Skeletal muscle tissue (tissue), 4 donors: ENCODE results near the gene HSPA5. TPM values are rescaled to one million over a fixed set of nuclear protein-coding genes. Genes with fewer than 3 reads are reported as not detected.
"Not testable (repeated sequence)": the region's sequence is repeated elsewhere in the genome, so short reads cannot be mapped to it uniquely, and the experiment has no call there.

Experiments used
- H3K27ac ChIP-seq: one replicate; pipeline ENCODE4 v1.7.0; 2013; ENCODE audit warnings: mild to moderate bottlenecking, low read depth, low read length, inconsistent platforms
- H3K27me3 ChIP-seq, 3 donors: one replicate each; pipeline ENCODE4 v1.7.0; 2013; ENCODE audit warnings: low read length in 3 of 3; ENCODE audit not compliant: control insufficient read depth in 3 of 3, insufficient read depth in 3 of 3
- H3K36me3 ChIP-seq, 3 donors: one replicate each; pipeline ENCODE4 v1.7.0; 2013; ENCODE audit warnings: low read length in 3 of 3; ENCODE audit not compliant: control insufficient read depth in 3 of 3, insufficient read depth in 3 of 3
- H3K4me1 ChIP-seq, 3 donors: one replicate each; pipeline ENCODE4 v1.7.0; 2013; ENCODE audit warnings: low read length in 3 of 3, mild to moderate bottlenecking in 3 of 3; ENCODE audit not compliant: control insufficient read depth in 3 of 3, insufficient read depth in 3 of 3
- H3K4me3 ChIP-seq, 3 donors: one replicate each; pipeline ENCODE4 v1.7.0; 2013; ENCODE audit warnings: low read length in 3 of 3
- H3K9ac ChIP-seq, 3 donors: one replicate each; pipeline ENCODE4 v1.7.0; 2013; ENCODE audit warnings: low read length in 3 of 3, mild to moderate bottlenecking in 3 of 3, moderate library complexity in 2 of 3, low read depth in 1 of 3
- H3K9me3 ChIP-seq, 3 donors: one replicate each; pipeline ENCODE4 v1.7.0; 2013; ENCODE audit warnings: low read length in 3 of 3; ENCODE audit not compliant: control insufficient read depth in 3 of 3
- total RNA-seq: library from RNA; depleted of rRNA; stranded (reverse); fragments of >200 nt; gene quantifications from one replicate; pipeline ENCODE4 v1.2.3, GENCODE V29; 2014
- donor health status: Osteomylitis.

The HSPA5 gene
- total RNA-seq, 1 donor from 2014 or later, result 48.5 TPM

- not testable (repeated sequence) for H3K36me3 ChIP-seq, H3K4me3 ChIP-seq, H3K27ac ChIP-seq, H3K9ac ChIP-seq, H3K27me3 ChIP-seq, H3K9me3 ChIP-seq
- peaks cover 8 to 15% (median 14%) of the 10 kb centered on the region in 3 donors for H3K4me1 ChIP-seq
Observed at GRCh38 chr9:125264068-125264467, 22.9 kb upstream of the HSPA5 start.

DNA sequence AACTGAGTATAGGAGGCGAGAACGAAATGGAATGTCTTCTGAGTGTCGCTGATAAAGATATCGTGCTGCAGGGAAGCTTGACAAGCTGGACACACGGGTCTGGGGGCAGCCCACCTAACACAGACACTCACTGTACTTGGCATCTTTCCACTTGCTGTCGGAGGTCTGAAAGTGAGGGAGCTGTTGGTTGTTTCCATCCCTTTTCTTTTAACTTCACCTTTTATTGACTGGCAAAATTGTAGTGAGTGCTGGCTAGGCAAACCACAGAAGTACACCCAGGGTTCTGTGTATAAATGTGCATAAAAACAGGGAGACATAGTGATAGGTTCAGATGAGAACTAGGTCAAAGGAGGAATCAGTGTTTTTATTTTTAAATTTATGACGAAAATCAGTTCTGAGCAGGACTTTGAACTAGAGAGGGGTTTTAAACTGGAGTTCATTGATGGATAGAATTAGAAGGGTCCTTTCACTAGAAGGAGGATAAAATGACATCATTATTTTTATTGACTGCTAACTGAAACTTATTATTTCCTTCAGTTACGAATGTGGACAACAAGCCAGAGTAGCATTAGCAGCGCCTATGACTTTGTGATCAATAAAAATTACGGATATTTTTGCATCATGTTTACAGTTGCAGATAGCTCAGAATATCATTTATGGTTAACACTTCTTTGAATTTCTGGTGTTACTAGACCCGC, 21.3 kb upstream of the HSPA5 start:
- Histone ChIP-seq H3K4me3 (peak overlapping the region; percentile 93 to 99 (median 93)), H3K4me1 (peaks cover 6 to 12% (median 10%) of the 10 kb centered on the region in 3 donors), H3K27me3 (no peaks in the 10 kb centered on the region), H3K36me3 (peaks cover 0 to 6% (median 2%) of the 10 kb centered on the region in 3 donors), H3K27ac (peak overlapping the region; percentile 89), H3K9me3 (no peaks in the 10 kb centered on the region), H3K9ac (peak overlapping the region; percentile 87 to 93 (median 93))

GRCh38 chr9:125261501-125262293, 20.6 kb upstream of the HSPA5 start, which contains the start of gene GAPVD1:
GAPVD1 (plus strand) TSS chr9:125261826; CDS start chr9:125298922, 37,096 bp downstream.
- Histone ChIP-seq H3K9me3 (no peaks in the 10 kb centered on the region), H3K27ac (peak within 1 kb of the TSS; percentile 89), H3K4me3 (peak within 1 kb of the TSS; percentile 93 to 99 (median 93)), H3K9ac (peak within 1 kb of the TSS; percentile 93 to 96 (median 93)), H3K36me3 (peaks cover 0 to 6% (median 2%) of the 10 kb centered on the region in 3 donors), H3K27me3 (no peaks in the 10 kb centered on the region), H3K4me1 (peaks cover 6 to 12% (median 10%) of the 10 kb centered on the region in 3 donors)

DNA sequence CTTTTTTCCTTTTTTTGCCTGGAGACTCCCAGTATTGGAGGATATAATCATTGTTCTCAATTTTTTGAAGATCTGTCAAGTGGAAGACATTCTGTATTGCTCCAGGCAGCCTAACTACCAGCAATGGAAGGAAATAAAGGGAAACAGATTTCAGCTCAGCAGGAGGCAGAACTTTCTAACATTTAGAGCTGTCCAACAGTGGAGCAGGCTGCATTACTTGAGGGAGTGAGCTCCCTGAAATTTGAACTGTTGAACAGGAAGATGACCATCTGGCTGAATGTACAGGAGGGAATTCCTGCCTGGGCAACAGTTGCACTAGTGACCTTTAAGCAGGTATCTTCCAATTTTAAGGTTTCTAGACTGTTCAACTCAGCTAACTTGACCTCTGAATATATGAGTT, 19.4 kb upstream of the HSPA5 start:
- Histone ChIP-seq H3K9me3 (no peaks in the 10 kb centered on the region), H3K4me3 (no peak overlapping the region), H3K27ac (no peak overlapping the region), H3K4me1 (peaks cover 6 to 12% (median 10%) of the 10 kb centered on the region in 3 donors), H3K36me3 (peaks cover 0 to 6% (median 2%) of the 10 kb centered on the region in 3 donors), H3K27me3 (no peaks in the 10 kb centered on the region), H3K9ac (no peak overlapping the region)

- Histone ChIP-seq H3K36me3 (peaks cover 0 to 2% (median 2%) of the 10 kb centered on the region in 3 donors), H3K27ac (no peak overlapping the region), H3K9ac (no peak overlapping the region), H3K4me3 (no peak overlapping the region), H3K27me3 (no peaks in the 10 kb centered on the region), H3K9me3 (no peaks in the 10 kb centered on the region), H3K4me1 (peaks cover 6 to 7% (median 7%) of the 10 kb centered on the region in 3 donors)
Observed at GRCh38 chr9:125258832-125259534, 17.8 kb upstream of the HSPA5 start.

DNA sequence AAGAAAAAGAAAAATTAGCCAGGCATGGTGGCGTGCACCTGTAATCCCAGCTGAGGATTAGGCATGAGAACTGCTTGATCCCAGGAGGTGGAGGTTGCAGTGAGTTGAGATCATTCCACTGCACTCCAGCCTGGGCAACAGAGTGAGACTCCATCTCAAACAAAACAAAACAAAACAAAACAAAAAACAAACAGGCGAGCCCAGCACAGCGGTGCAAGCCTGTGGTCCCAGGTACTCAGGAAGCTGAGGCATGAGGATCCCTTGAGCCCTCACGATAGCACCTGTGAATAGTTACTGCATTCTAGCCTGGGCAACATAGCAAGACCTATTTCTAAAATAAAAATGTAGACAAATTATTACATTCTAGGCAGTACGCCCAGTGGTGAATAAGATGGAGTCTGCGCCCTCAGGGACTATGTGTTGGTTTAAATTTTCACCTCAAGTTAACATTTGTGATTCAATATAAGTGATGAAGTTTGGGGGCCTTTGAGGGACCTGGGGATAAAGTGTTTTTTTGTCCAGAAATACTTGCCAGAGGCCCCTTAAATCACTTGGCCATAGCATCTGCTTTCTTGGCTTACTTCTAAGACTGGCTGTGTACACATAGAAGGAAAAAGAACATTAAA, 17.1 kb upstream of the HSPA5 start:
- Histone ChIP-seq H3K4me1 (peaks cover under 1 to 4% (median 2%) of the 10 kb centered on the region in 3 donors), H3K27ac (no peak overlapping the region), H3K9ac (no peak overlapping the region), H3K4me3 (no peak overlapping the region), H3K27me3 (no peaks in the 10 kb centered on the region), H3K9me3 (no peaks in the 10 kb centered on the region), H3K36me3 (peaks cover 0 to 2% (median 0%) of the 10 kb centered on the region in 3 donors)

DNA sequence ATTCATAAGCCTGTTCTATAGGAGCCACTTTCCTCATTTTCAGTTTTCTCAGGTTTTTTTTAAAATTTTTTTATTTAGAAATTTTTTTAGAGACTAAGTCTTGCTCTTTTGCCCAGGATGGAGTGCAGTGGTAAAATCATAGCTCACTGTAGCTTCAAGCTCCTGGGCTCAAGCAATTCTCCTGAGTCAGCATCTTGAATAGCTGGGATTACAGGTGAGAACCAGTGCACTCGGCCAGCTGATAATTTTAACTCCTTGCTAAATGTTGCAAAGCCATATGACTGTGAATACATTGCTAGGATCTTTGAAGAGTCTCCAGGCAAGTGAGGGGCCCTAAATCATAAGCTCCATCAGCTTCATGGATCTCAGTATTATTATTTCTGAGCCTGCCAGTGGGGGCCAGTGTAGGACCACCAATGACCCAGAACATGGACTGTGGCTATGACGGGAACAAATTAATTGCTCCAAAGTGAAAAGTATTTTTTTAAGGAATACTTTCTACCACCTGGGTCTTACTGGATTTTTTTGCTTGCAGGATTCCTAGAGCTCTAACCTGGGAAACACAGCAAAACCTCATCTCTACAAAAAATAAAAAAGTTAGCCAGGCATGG, 14.7 kb upstream of the HSPA5 start:
- H3K9ac ChIP-seq, result no peak overlapping the region
- H3K9me3 ChIP-seq, result no peaks in the 10 kb centered on the region
- H3K27me3 ChIP-seq, result no peaks in the 10 kb centered on the region
- no peaks in the 10 kb centered on the region for H3K36me3 ChIP-seq
- no peak overlapping the region for H3K4me3 ChIP-seq
- no peak overlapping the region for H3K27ac ChIP-seq
- peaks cover 0 to 2% (median 0%) of the 10 kb centered on the region in 3 donors for H3K4me1 ChIP-seq

GRCh38 chr9:125254231-125254630, 13.1 kb upstream of the HSPA5 start:
- H3K9me3 ChIP-seq, result no peaks in the 10 kb centered on the region
- no peak overlapping the region for H3K9ac ChIP-seq
- H3K36me3 ChIP-seq, result no peaks in the 10 kb centered on the region
- H3K4me1 ChIP-seq, result no peaks in the 10 kb centered on the region
- no peak overlapping the region for H3K4me3 ChIP-seq
- no peak overlapping the region for H3K27ac ChIP-seq
- H3K27me3 ChIP-seq, result no peaks in the 10 kb centered on the region

- Histone ChIP-seq H3K36me3 (no peaks in the 10 kb centered on the region), H3K4me1 (peaks cover 5 to 8% (median 7%) of the 10 kb centered on the region in 3 donors), H3K27ac (no peak overlapping the region), H3K4me3 (no peak overlapping the region), H3K27me3 (no peaks in the 10 kb centered on the region), H3K9me3 (no peaks in the 10 kb centered on the region), H3K9ac (no peak overlapping the region)
Observed at GRCh38 chr9:125246261-125246667, 5.1 kb upstream of the HSPA5 start.
